ENCODE results near the gene ENC1.

ENC1 gene

DNA sequence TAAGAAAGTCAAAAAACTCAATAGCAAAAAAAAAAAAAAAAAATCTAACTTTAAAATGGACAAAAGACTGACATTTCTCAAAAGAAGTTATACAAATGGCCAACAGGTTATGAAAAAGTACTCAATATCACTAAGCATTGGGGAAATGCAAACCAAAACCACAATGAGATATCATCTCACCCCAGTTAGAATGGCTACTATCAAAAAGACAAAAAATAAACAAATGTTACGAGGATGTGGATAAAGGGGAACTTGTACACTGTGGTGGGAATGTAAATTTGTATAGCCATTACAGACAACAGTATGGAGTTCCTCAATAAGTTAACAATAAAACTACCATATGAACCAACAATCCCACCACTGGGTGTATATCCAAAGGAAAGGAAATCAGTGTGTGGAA is 37.2 kb downstream of the ENC1 start:
- Histone ChIP-seq H3K27ac (ENCODE audit: low read depth, low read length) (no peak overlapping the region), H3K4me3 (ENCODE audit: low read length) (no peak overlapping the region), H3K4me1 (ENCODE audit: insufficient read depth, low read length) (peaks cover 1% of the 10 kb centered on the region; the same call in 1 of the 2 replicates), H3K9me3 (ENCODE audit: insufficient read depth, low read depth, low read length) (no peaks in the 10 kb centered on the region), H3K36me3 (ENCODE audit: insufficient read depth, low read length) (no peaks in the 10 kb centered on the region), H3K27me3 (ENCODE audit: insufficient read depth, low read length) (no peaks in the 10 kb centered on the region), H3K9ac (ENCODE audit: low read depth, low read length) (no peak overlapping the region)
- WGBS = no CpG with 5 or more reads among the region's 1 CpG

DNA sequence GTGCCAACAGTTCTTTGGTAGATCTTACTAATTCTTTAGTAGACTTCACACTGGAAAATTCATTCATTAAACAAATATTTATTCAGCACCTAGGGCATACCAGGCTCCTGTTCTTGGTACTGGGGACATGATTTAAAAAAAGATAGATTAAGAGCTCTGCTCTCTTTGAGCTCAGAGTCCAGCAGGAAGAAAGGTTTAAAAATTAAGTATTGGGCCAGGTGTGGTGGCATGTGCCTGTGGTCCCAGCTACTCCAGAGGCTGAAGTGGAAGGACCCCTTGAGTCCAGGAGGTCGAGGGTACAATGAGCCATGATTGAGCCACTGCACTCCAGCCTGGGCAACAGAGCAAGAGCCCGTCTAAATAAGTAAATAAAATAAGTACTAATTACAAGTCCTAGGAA is 41.4 kb downstream of the ENC1 start:
- Histone ChIP-seq H3K4me3 (ENCODE audit: low read length) (no peak overlapping the region), H3K9me3 (ENCODE audit: insufficient read depth, low read depth, low read length) (no peaks in the 10 kb centered on the region), H3K9ac (ENCODE audit: low read depth, low read length) (no peak overlapping the region), H3K27ac (ENCODE audit: low read depth, low read length) (no peak overlapping the region), H3K27me3 (ENCODE audit: insufficient read depth, low read length) (no peaks in the 10 kb centered on the region), H3K36me3 (ENCODE audit: insufficient read depth, low read length) (no peaks in the 10 kb centered on the region), H3K4me1 (ENCODE audit: insufficient read depth, low read length) (peaks cover 28% of the 10 kb centered on the region)
- whole genome bisulfite sequencing = 94% methylated on average over 2 of the region's 2 CpGs

DNA sequence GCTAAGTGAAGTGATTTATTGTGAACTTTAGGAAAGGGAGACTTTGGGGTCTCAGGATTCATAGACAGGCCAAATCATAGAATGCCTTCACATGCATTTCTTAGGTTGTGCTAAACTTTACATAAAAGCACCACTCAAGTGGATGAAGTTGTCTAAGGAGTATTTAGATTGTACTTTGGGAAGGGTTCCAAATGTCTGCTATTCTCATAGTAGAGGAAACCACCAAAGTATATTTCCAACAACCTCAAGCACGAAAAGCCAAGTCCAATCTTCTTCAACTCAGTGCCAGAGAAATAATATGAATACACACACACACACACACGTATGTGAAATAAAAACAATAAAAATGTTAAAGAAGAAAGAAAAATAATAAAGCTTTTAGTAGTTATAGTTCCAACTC is 41.8 kb downstream of the ENC1 start:
- 100% methylated on average over 1 of the region's 2 CpGs for WGBS
- Histone ChIP-seq H3K36me3 (ENCODE audit: insufficient read depth, low read length) (no peaks in the 10 kb centered on the region), H3K4me3 (ENCODE audit: low read length) (no peak overlapping the region), H3K27ac (ENCODE audit: low read depth, low read length) (no peak overlapping the region), H3K9ac (ENCODE audit: low read depth, low read length) (no peak overlapping the region), H3K27me3 (ENCODE audit: insufficient read depth, low read length) (no peaks in the 10 kb centered on the region), H3K4me1 (ENCODE audit: insufficient read depth, low read length) (peaks cover 28% of the 10 kb centered on the region), H3K9me3 (ENCODE audit: insufficient read depth, low read depth, low read length) (no peaks in the 10 kb centered on the region)

DNA sequence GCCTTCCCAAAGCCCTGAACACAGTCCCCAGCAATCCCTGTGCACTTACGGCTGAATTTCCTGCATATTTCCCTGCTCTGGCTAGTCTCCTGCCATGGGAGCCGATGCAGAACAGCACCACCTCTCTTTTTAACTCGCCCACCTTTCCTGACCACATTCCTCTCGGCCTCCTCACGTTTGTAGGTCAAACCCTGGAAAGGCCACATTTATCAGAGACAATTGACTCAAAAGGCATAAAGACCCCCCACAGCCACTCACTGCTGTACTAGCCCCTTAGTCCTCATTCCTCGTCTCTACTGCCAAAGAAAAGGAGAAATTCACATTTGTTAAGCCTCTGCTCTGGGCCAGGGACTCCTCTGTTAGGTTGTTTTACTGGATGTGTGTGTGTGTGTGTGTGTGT is 43.6 kb downstream of the ENC1 start:
- Histone ChIP-seq H3K27ac (ENCODE audit: low read depth, low read length) (peak overlapping the region; percentile 70), H3K4me3 (ENCODE audit: low read length) (no peak overlapping the region), H3K9me3 (ENCODE audit: insufficient read depth, low read depth, low read length) (no peaks in the 10 kb centered on the region), H3K27me3 (ENCODE audit: insufficient read depth, low read length) (no peaks in the 10 kb centered on the region), H3K9ac (ENCODE audit: low read depth, low read length) (no peak overlapping the region), H3K36me3 (ENCODE audit: insufficient read depth, low read length) (no peaks in the 10 kb centered on the region), H3K4me1 (ENCODE audit: insufficient read depth, low read length) (peaks cover 28% of the 10 kb centered on the region)
- 24% methylated on average over 6 of the region's 6 CpGs for WGBS

DNA sequence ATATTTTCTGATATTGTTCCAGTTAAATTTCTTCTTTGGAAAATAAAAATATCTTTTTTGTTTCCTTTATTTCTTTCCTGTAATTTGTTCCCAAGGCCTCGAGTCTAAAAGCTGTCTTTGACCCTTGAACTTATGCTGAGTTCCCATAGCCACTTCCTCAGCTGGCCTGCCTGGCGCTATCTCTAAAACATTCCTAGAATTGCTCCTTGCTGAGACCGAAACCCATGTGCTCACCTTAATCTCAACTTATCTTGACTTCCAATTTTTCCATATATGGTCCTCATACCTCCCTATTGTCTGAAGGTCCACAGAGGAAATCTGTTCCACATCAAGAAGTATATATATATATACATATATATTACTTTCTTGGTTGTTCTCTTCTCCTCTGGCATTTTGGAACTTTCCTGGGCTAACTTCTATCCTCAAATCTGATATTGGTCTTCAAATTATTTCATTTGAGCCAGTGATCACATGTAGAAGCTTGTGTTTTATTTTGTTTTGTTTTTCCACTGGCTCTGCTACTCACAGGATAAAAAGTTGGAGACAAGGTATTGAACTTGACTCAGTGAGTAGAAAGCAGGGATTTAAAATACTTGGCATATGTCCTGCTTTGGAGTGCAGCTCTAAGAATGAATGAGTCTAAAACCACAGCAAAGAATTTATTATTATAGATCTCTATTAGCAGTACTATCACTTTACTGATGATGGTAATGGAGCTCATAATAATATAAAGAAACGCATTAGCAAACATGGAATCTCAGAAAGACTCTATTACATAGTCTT is 45.2 kb downstream of the ENC1 start:
- Histone ChIP-seq H3K4me3 (ENCODE audit: low read length) (no peak overlapping the region), H3K36me3 (ENCODE audit: insufficient read depth, low read length) (no peaks in the 10 kb centered on the region), H3K9ac (ENCODE audit: low read depth, low read length) (no peak overlapping the region), H3K27ac (ENCODE audit: low read depth, low read length) (no peak overlapping the region), H3K27me3 (ENCODE audit: insufficient read depth, low read length) (no peaks in the 10 kb centered on the region), H3K4me1 (ENCODE audit: insufficient read depth, low read length) (peaks cover 29% of the 10 kb centered on the region), H3K9me3 (ENCODE audit: insufficient read depth, low read depth, low read length) (no peaks in the 10 kb centered on the region)
- 73% methylated on average over 4 of the region's 4 CpGs for WGBS

DNA sequence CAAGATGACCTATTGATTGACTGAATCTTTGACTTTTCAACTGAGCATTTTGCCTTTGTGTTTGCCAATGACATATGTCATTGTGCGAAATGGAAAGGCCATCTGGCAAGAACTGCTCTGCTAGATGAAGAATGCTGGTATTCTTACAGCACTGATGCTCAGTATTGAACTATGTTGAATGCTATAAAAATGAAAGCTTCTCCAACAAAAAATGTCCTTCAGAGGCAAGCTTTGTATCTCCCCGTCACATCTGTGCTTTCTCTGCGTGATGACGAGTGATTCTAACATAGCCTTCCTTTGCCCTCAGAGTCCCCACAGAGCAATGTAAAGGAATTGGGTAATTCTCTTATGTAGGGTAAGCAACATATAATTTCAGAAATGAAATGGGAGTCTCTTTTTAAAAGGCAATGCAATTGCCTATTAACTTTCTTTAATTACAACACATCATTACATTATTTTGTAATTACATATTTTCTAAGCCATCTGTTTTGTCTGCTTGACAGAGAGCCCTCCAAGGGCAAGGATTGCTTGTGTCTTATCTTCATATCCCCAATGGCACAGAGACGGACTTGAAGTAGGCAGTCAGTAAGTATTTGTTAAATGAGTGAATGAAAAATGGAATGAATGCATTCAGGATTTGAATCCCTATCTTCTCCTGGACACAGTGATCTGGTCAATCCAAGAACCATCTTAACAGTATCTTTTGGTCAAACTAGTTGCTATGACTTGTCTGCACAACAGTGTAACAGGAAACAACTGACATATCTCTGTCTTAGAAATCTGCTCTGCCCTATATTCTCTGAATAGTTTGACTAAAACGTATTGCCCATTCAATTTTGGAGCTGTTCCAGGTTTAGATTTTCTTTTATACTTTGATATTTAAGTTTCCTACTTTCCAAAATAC is 46.1 kb downstream of the ENC1 start:
- H3K27ac ChIP-seq (ENCODE audit: low read depth, low read length) = no peak overlapping the region

DNA sequence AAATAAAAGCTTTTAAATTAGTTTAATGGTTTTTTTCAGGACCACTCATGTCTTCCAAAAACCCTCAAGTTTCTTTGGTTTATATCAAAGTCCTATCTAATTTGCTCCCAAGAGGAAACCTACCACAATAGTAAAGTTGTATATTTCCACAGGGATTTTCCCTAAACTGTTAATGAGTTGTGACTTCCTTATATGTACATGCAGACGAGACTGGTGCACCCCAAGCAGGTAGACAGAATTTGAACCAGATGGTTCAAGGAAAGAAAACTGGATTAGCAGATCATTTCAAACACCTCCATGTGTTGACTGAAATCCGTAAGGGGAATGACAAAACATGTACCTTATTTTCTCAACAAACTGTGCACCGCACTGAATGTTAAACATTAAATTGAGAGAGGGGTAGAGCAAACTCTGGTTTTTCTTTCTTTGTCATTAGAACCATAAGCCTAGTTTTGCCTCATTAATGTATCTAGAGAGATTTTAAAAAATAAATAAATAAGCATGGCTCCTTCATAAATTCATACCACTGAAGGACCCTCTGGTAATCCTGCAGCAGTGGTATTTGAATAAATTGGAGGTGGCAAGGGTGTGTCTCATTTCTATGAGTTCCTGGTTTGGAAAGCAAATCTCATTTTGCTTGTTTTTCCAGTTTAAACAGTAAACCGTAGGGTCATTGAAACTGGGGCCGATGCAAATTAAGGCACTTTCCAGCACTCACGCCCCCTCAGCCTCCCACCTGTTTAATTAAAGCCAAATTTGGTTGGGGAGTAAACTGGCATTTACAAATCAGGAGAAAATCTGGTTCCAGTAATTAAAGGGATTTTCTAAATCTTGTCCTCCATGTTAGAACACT is 51.1 kb downstream of the ENC1 start:
- H3K4me1 ChIP-seq (ENCODE audit: insufficient read depth, low read length) = peaks cover 42% of the 10 kb centered on the region
- no peak overlapping the region for H3K27ac ChIP-seq (ENCODE audit: low read depth, low read length)
- H3K36me3 ChIP-seq (ENCODE audit: insufficient read depth, low read length) = no peaks in the 10 kb centered on the region
- no peaks in the 10 kb centered on the region for H3K27me3 ChIP-seq (ENCODE audit: insufficient read depth, low read length)
- 89% methylated on average over 4 of the region's 6 CpGs for WGBS
- H3K4me3 ChIP-seq (ENCODE audit: low read length) = no peak overlapping the region
- no peak overlapping the region for H3K9ac ChIP-seq (ENCODE audit: low read depth, low read length)
- no peaks in the 10 kb centered on the region for H3K9me3 ChIP-seq (ENCODE audit: insufficient read depth, low read depth, low read length)

More for the DNA sequence above, 46.1 kb downstream of the ENC1 start:
- Histone ChIP-seq H3K4me3 (ENCODE audit: low read length) (no peak overlapping the region), H3K9me3 (ENCODE audit: insufficient read depth, low read depth, low read length) (no peaks in the 10 kb centered on the region), H3K36me3 (ENCODE audit: insufficient read depth, low read length) (no peaks in the 10 kb centered on the region), H3K4me1 (ENCODE audit: insufficient read depth, low read length) (peaks cover 37% of the 10 kb centered on the region), H3K27me3 (ENCODE audit: insufficient read depth, low read length) (no peaks in the 10 kb centered on the region), H3K9ac (ENCODE audit: low read depth, low read length) (no peak overlapping the region)
- 84% methylated on average over 6 of the region's 6 CpGs for WGBS

DNA sequence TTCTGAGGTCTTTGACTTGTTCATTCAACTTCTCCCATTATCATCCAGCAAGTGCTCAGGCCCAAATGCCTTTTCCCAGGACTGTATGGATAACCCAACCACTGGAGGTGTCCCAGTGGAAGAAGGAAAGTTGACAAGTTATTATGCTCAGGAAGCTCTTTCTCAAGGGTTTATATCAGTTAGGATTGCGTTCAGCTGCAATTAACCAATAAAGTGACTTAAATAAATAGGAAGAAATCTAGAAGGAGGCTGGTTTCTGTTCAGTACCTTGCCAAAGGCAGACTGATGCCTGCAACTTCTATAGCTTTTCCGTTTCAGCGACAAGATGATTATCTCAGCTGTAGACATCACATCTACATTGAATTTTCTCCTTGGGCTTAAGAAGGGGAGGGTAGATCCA is 52.1 kb downstream of the ENC1 start:
- Histone ChIP-seq H3K9me3 (ENCODE audit: insufficient read depth, low read depth, low read length) (no peaks in the 10 kb centered on the region), H3K9ac (ENCODE audit: low read depth, low read length) (no peak overlapping the region), H3K27ac (ENCODE audit: low read depth, low read length) (no peak overlapping the region), H3K36me3 (ENCODE audit: insufficient read depth, low read length) (no peaks in the 10 kb centered on the region), H3K4me3 (ENCODE audit: low read length) (no peak overlapping the region), H3K27me3 (ENCODE audit: insufficient read depth, low read length) (no peaks in the 10 kb centered on the region), H3K4me1 (ENCODE audit: insufficient read depth, low read length) (peaks cover 42% of the 10 kb centered on the region)
- WGBS = 95% methylated on average over 3 of the region's 3 CpGs

DNA sequence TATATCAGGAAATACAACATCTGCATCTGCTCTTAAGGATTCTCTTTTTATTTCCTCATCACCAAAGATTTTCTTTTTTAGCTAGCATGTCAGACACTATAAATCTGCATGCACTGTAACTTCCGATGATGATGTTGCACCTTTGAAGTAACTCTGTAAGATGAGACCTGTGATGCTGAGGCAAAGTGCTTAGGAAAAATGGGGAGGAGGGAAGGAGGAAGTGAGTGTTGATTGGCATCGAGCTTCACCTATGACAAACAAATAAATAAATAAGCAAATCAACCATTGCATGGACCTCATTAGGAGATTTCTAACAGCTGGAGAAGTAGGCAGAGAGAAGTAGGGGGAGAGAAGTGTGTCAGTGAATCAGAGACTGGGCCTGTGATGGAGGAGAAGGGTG is 52.6 kb downstream of the ENC1 start:
- H3K27ac ChIP-seq (ENCODE audit: low read depth, low read length) = 0 out of 2 replicates have a peak overlapping the region, but pooled peaks have one; percentile 13
- H3K4me3 ChIP-seq (ENCODE audit: low read length) = no peak overlapping the region
- peaks cover 42% of the 10 kb centered on the region for H3K4me1 ChIP-seq (ENCODE audit: insufficient read depth, low read length)

DNA sequence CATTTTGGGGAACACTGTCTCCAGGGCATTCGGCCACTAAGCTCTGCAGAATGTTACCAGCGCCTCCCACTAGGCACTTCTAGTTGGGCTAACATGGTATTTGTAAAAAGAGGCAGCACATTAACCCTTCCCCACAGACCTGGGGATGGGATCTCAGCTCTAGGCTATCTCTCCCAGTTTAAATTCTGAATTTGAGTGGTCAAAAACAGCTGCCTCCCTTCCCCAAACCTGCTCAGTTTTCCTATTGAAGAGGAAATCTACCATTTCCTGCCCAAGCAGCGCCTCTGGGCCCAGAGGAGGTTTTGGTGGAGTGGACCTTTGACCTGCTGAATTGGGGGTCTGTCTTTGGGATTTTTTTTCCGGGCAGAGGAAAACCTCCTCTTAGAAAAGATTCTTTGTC is 53.2 kb downstream of the ENC1 start:
- Histone ChIP-seq H3K4me1 (ENCODE audit: insufficient read depth, low read length) (peaks cover 42% of the 10 kb centered on the region), H3K9me3 (ENCODE audit: insufficient read depth, low read depth, low read length) (no peaks in the 10 kb centered on the region), H3K9ac (ENCODE audit: low read depth, low read length) (no peak overlapping the region), H3K27me3 (ENCODE audit: insufficient read depth, low read length) (no peaks in the 10 kb centered on the region), H3K36me3 (ENCODE audit: insufficient read depth, low read length) (no peaks in the 10 kb centered on the region), H3K4me3 (ENCODE audit: low read length) (no peak overlapping the region), H3K27ac (ENCODE audit: low read depth, low read length) (peak overlapping the region; percentile 21; the same call in 1 of the 2 replicates)
- WGBS = 67% methylated on average over 3 of the region's 4 CpGs

More for the DNA sequence above, 52.6 kb downstream of the ENC1 start:
- Histone ChIP-seq H3K9ac (ENCODE audit: low read depth, low read length) (no peak overlapping the region), H3K27me3 (ENCODE audit: insufficient read depth, low read length) (no peaks in the 10 kb centered on the region), H3K36me3 (ENCODE audit: insufficient read depth, low read length) (no peaks in the 10 kb centered on the region), H3K9me3 (ENCODE audit: insufficient read depth, low read depth, low read length) (no peaks in the 10 kb centered on the region)
- WGBS = 71% methylated on average over 1 of the region's 2 CpGs
